ENCODE measurements around the gene HVCN1. TPM values are rescaled to one million over a fixed set of nuclear protein-coding genes. Genes with fewer than 3 reads are reported as not detected.
A peak's percentile ranks its signal among the peaks of the same experiment; 100 is the strongest.

HVCN1 gene
- total and polyA plus RNA-seq, 2 of the 8 experiments (the other 6 are each of a cell fraction or from before 2014, with no cell fraction given), result 5.8 to 11.2 TPM

GRCh38 chr12:110726028-110726427, 37.1 kb upstream of the HVCN1 start:
- DNase-seq (ENCODE audit: low read depth in 1 of 2, low spot score in 2 of 2) (no peak), FAIRE-seq (no peak)
- Histone ChIP-seq H3K14ac (ENCODE audit: insufficient read length) (no peak overlapping the region), H3K4me2 (ENCODE audit: insufficient read depth in 1 of 2, low read depth in 2 of 2, low read length in 2 of 2) (peak overlapping the region in 1 of 2 experiments; percentile 25; a peak in 2 of 4 replicates), H2BK12ac (ENCODE audit: low read depth, low read length) (no peak overlapping the region), H3K56ac (replicated peaks; ENCODE audit: insufficient read length, low read depth, low read length) (no peak overlapping the region), H3K4me3 (ENCODE audit: extremely low read depth in 1 of 4, insufficient read depth in 2 of 4, low read depth in 3 of 4, low read length in 4 of 4) (no peak overlapping the region), H4K91ac (replicated peaks; ENCODE audit: insufficient read length, low read length) (no peak overlapping the region), H3K23ac (ENCODE audit: insufficient read length) (no peak overlapping the region), H3K9me3 (ENCODE audit: insufficient read depth in 2 of 2, low read depth in 1 of 2, low read length in 1 of 2) (no peaks in the 10 kb centered on the region), H2BK120ac (replicated peaks; ENCODE audit: low read depth, low read length) (no peak overlapping the region), H2BK15ac (ENCODE audit: low read length) (no peak overlapping the region), H3K4ac (replicated peaks; ENCODE audit: insufficient read length, low read depth, low read length) (no peak overlapping the region), H2BK20ac (ENCODE audit: low read length) (no peak overlapping the region), H2AFZ (ENCODE audit: low read length) (no peak overlapping the region), H4K20me1 (replicated peaks in 1 of 2; ENCODE audit: control insufficient read depth in 1 of 2, insufficient read depth in 2 of 2, low read length in 2 of 2) (peaks cover 27 to 36% of the 10 kb centered on the region in 2 experiments), H3K79me2 (ENCODE audit: control insufficient read depth in 1 of 2, insufficient read depth in 2 of 2, low read length in 2 of 2) (peaks cover 4 to 67% of the 10 kb centered on the region in 2 experiments; a peak in 3 of 4 replicates), H3K9ac (replicated peaks in 1 of 4; ENCODE audit: extremely low read depth in 1 of 4, low read depth in 3 of 4, low read length in 3 of 4) (no peak overlapping the region), H2BK5ac (ENCODE audit: low read depth, low read length) (no peak overlapping the region), H4K8ac (ENCODE audit: extremely low read depth, insufficient read depth, low read length) (no peak overlapping the region), H3K79me1 (ENCODE audit: low read depth, low read length) (peaks cover 4% of the 10 kb centered on the region; the same call in 1 of the 2 replicates), H3K18ac (ENCODE audit: extremely low read depth, low read length) (no peak overlapping the region), H4K5ac (ENCODE audit: insufficient read length, low read depth, low read length) (no peak overlapping the region), H3K36me3 (ENCODE audit: control insufficient read depth in 2 of 4, insufficient read depth in 4 of 4, low read length in 3 of 4) (peaks cover 23 to 92% (median 70%) of the 10 kb centered on the region in 4 experiments), H3K27ac (ENCODE audit: low read depth, low read length) (no peak overlapping the region), H3K23me2 (ENCODE audit: low read depth, low read length) (no peaks in the 10 kb centered on the region), H3K27me3 (replicated peaks in 1 of 4; ENCODE audit: control insufficient read depth in 3 of 4, extremely low read depth in 1 of 4, insufficient read depth in 3 of 4, low read length in 3 of 4) (no peaks in the 10 kb centered on the region), H2AK5ac (ENCODE audit: low read depth, low read length) (no peak overlapping the region), H3K4me1 (replicated peaks in 1 of 4; ENCODE audit: control insufficient read depth in 3 of 4, insufficient read depth in 4 of 4, low read length in 3 of 4) (peaks cover 0 to 15% (median 8%) of the 10 kb centered on the region in 4 experiments; a peak in 3 of 7 replicates)
- 95% methylated on average over 4 of the region's 4 CpGs; no CpG with 5 or more reads in 1 of the 2 experiments for WGBS, 2 experiments (ENCODE audit: extremely low coverage in 1 of 2, insufficient coverage in 1 of 2, insufficient read length in 1 of 2, insufficient replicate concordance in 2 of 2, low coverage in 1 of 2, low lambda C conversion rate in 2 of 2, missing lambda C conversion rate in 1 of 2)
- no peak for TF ChIP-seq EP300 (IDR thresholded peaks at IDR 0.05; ENCODE audit: borderline replicate concordance in 1 of 2, low read depth in 2 of 2, low read length in 2 of 2)
- TF ChIP-seq JUND (IDR thresholded peaks at IDR 0.05; ENCODE audit: low read length), result no peak
- TF ChIP-seq RFX5 (IDR thresholded peaks at IDR 0.05; ENCODE audit: borderline replicate concordance, low read depth, low read length), result no peak
- TF ChIP-seq TCF12 (IDR thresholded peaks at IDR 0.05; ENCODE audit: low read depth, low read length), result no peak
- TF ChIP-seq E2F6 (IDR thresholded peaks at IDR 0.05), result no peak
- CTCF ChIA-PET (ENCODE audit: partially characterized antibody), result interaction anchor here (0.6 to 1.8 kb wide), 3 partner anchors 12 to 363 kb away, joined by 3 to 5 read pairs (median 4); no protein-coding TSS in a partner anchor
- POLR2A ChIA-PET (ENCODE audit: partially characterized antibody), result interaction anchor here (0.9 to 3.7 kb wide), 5 partner anchors 9 to 18 kb away, joined by 3 to 27 read pairs (median 7); partner anchors contain the start of gene PPP1CC

Data from H1 (cell line).